Measurements from ENCODE around the gene ADPGK.

The ADPGK gene

GRCh38 chr15:72760590-72761260, 22.8 kb downstream of the ADPGK start:
- no peak for TF ChIP-seq CTCF (IDR thresholded peaks at IDR 0.05; ENCODE audit: extremely low read depth, insufficient read depth, missing control alignments)
- DNase-seq (ENCODE audit: low spot score) = no peak
- in situ Hi-C loops (cut with MboI; ENCODE audit: low pct_unique_long_range_greater_than_20kb, low sequenced_read_pairs, unreplicated experiment) = no loop called here

GRCh38 chr15:72758182-72758581, 25.4 kb downstream of the ADPGK start:
- DNase-seq (ENCODE audit: low spot score) = no peak
- TF ChIP-seq CTCF (IDR thresholded peaks at IDR 0.05; ENCODE audit: extremely low read depth, insufficient read depth, missing control alignments) = no peak
- in situ Hi-C loops (cut with MboI; ENCODE audit: low pct_unique_long_range_greater_than_20kb, low sequenced_read_pairs, unreplicated experiment) = no loop called here

- in situ Hi-C loops (cut with MboI; ENCODE audit: low pct_unique_long_range_greater_than_20kb, low sequenced_read_pairs, unreplicated experiment) = no loop called here
- no peak for DNase-seq (ENCODE audit: low spot score)
- no peak for TF ChIP-seq CTCF (IDR thresholded peaks at IDR 0.05; ENCODE audit: extremely low read depth, insufficient read depth, missing control alignments)
These were observed 29.5 kb downstream of the ADPGK start for GRCh38 chr15:72754096-72754495.

GRCh38 chr15:72751751-72752455, 31.7 kb downstream of the ADPGK start:
- no peak for DNase-seq (ENCODE audit: low spot score)
- in situ Hi-C loops (cut with MboI; ENCODE audit: low pct_unique_long_range_greater_than_20kb, low sequenced_read_pairs, unreplicated experiment) = no loop called here
- TF ChIP-seq CTCF (IDR thresholded peaks at IDR 0.05; ENCODE audit: extremely low read depth, insufficient read depth, missing control alignments) = no peak

GRCh38 chr15:72749700-72750099, 33.9 kb downstream of the ADPGK start:
- in situ Hi-C loops (cut with MboI; ENCODE audit: low pct_unique_long_range_greater_than_20kb, low sequenced_read_pairs, unreplicated experiment) = no loop called here
- no peak for TF ChIP-seq CTCF (IDR thresholded peaks at IDR 0.05; ENCODE audit: extremely low read depth, insufficient read depth, missing control alignments)
- DNase-seq (ENCODE audit: low spot score) = no peak

- in situ Hi-C loops (cut with MboI; ENCODE audit: low pct_unique_long_range_greater_than_20kb, low sequenced_read_pairs, unreplicated experiment) = no loop called here
- DNase-seq (ENCODE audit: low spot score) = peak; percentile 56
These were observed 43.3 kb downstream of the ADPGK start for GRCh38 chr15:72740219-72740618.

More at GRCh38 chr15:72740219-72740618, 43.3 kb downstream of the ADPGK start:
- no peak for TF ChIP-seq CTCF (IDR thresholded peaks at IDR 0.05; ENCODE audit: extremely low read depth, insufficient read depth, missing control alignments)
